Erythroblast (primary cell): ENCODE data around the gene GRM5.

Experiments used
- DNase-seq, 2 experiments: peaks; one replicate each; lab custom pipeline; 2025; lab: John Stamatoyannopoulos, UW
- GATA1 ChIP-seq: IDR thresholded peaks from 2 replicates; pipeline ENCODE4 v1.6.1; 2011; ENCODE audit warnings: low read depth, mild to moderate bottlenecking, control low read depth, low read length, moderate library complexity
- POLR2A ChIP-seq: IDR thresholded peaks from 2 replicates; pipeline ENCODE4 v1.6.1; 2011; ENCODE audit warnings: mild to moderate bottlenecking, low read length

The GRM5 gene

DNA sequence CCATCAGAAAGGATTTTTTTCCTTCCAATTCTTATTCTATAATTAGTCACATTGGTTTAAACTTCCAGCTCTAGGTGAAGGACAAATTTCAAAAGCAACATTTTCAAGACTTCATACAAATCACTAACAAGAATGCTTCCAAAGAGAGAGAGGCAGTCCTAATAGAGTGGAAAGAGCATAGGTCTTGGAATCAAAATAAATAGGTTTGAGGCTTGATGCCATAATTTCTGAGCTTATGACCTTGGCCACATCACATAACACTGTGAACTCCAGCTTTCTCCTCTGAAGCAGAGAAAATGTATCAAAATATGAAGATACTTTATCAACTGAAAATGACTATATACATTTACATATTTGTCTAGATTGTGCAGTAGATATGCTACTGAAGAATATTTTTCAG lies 246.8 kb downstream of the GRM5 start:
- TF ChIP-seq GATA1 (no peak), POLR2A (no peak)
- no peak for DNase-seq

DNA sequence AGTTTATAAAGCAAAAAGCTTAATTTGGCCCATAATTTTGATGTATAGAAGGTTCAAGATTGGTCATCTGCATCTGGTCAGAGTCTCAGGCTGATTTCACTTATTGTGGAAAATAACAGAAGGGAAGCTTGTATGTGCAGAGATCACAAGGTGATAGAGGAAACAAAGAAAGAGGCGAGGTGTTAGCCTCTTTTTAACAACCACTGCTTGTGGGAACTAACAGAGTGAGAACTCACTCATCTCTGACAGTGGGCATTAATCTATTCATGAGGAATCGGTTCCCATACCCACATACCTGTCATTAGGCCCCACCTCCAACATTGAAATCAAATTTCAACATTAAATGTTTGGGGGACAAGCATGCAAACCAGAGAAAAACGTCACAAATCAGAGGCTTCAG lies 250.3 kb downstream of the GRM5 start:
- DNase-seq: no peak

GRCh38 chr11:88814076-88814475 lies 251.7 kb downstream of the GRM5 start:
- TF ChIP-seq POLR2A: no peak
- TF ChIP-seq GATA1: no peak
- no peak for DNase-seq

More for the DNA sequence above, 250.3 kb downstream of the GRM5 start:
- TF ChIP-seq POLR2A (no peak), GATA1 (no peak)

- no peak for DNase-seq
- TF ChIP-seq POLR2A: no peak
- no peak for TF ChIP-seq GATA1
Measured at GRCh38 chr11:88813233-88813915, 252.4 kb downstream of the GRM5 start.

DNA sequence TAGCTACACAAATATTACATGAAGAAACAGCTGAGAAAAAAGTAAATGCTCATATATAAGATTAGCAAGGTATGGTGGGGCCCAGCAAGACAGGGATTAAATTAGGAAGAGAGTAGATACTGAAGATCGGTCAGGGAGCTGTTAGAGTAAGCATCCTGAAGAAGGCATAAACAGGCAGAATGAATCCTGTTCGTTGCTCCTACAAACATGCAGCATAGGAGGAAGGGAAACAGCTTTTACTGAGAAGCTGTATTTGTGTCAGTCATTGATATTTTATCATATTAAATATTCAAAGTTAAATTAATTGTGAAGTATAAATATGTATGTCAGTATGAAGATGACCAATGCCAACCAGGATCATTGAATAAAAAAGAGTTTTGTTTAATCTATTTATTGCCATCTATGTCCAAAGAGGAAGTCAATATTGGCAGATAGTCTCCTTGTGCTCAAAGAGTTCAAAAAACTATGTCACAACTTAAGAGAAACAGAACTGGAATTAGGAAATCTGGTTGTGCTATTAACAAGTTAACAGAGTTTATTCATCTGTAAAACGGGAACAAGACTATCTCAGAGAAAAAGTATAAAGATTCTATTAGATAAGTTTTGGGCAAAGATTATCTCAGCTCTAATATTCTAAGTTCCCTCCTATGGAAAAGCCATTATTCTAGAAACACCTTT lies 255.2 kb downstream of the GRM5 start:
- no peak for TF ChIP-seq POLR2A
- TF ChIP-seq GATA1: no peak
- no peak for DNase-seq

- no peak for DNase-seq
- TF ChIP-seq POLR2A (no peak), GATA1 (no peak)
Measured at GRCh38 chr11:88809126-88809525, 256.7 kb downstream of the GRM5 start.

GRCh38 chr11:88807349-88807748 lies 258.4 kb downstream of the GRM5 start:
- no peak for TF ChIP-seq POLR2A
- TF ChIP-seq GATA1: no peak
- DNase-seq: no peak

DNA sequence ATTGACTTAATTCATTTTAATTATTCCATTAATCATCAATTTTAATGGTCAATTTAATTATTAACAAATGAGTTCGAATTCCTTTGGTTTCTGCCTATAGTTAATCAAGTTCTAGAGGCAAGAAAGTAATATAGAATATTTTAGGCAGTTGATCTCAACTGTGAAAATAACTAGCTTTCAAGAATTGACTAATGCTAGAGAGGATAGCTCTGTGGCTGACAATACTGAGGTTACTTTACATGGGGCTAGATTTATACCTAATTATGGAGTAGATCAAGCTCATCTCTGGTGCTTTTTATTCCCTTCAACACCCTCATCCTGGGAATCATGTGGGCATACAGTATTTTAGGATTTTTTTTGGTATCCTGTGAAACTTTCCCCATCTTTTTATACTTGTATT lies 259.4 kb downstream of the GRM5 start:
- TF ChIP-seq GATA1: no peak
- no peak for TF ChIP-seq POLR2A
- no peak for DNase-seq

DNA sequence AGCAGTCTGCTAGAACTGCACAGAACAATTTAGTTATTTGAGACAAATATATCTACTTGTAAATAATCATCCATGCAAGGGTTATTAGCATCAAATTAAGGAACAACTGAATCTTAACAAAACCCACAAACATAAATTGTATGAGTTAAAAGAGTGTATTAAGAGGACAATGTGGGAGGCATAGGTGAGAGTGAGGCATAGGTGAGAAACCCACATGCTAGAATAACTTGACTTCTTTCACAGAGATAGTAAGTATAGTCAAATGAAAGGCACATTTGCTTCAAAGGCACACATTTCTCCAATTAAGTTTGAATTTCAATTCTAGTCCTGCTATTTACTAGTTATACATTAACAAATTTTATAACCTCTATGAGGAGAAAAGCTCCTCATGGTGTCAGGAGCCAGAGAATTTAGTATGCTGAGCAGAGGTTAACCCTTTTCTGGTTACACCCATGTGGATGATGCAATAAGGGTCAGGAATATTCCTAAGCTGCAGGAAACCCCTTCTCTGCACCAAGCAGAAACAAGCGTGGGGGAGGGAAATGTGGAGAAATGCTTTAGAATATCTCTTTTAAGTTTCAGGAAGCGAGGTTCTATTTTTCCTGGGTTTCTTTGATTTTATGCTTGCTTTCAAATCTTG lies 264.2 kb downstream of the GRM5 start:
- TF ChIP-seq POLR2A (no peak), GATA1 (no peak)
- DNase-seq: no peak

DNA sequence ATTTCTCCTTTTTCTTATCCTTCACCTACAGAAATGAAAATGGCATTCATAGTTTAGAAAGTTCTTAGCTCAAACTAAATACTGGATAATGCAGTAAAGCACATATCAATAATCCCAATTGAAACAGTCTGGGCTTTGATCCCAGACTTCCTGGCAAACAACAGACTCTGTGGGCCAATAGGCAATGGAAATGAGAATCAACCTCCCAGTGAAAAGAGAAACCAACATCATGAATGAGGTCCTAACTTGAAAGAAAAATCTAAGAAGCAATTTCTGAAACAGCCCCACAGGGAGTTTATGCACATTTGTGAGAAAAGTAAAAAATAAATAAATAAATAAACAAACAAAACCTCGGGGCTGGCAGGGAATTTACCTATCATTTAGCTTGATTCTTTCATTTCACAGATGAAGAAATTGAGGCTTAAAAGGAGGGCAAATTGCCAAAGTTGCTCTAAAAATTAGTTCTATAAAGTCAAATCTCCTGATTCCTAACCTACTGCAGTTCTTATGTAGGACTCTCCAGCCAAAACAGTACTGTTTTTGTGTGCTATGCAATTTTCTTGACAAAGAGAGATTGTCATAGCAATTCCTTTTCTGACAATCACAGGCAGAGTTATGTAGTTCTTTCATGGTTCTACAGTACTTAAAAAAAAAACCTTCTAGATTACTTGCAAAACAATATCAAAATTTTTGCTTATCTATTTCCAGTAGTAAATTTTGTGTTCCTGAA lies 265.8 kb downstream of the GRM5 start:
- TF ChIP-seq POLR2A (no peak), GATA1 (no peak)
- no peak for DNase-seq

GRCh38 chr11:88790182-88790581 lies 275.6 kb downstream of the GRM5 start:
- TF ChIP-seq POLR2A (no peak), GATA1 (no peak)
- DNase-seq: no peak

- no peak for TF ChIP-seq POLR2A
- no peak for TF ChIP-seq GATA1
- DNase-seq: no peak
Measured at GRCh38 chr11:88779577-88779976, 286.2 kb downstream of the GRM5 start.

DNA sequence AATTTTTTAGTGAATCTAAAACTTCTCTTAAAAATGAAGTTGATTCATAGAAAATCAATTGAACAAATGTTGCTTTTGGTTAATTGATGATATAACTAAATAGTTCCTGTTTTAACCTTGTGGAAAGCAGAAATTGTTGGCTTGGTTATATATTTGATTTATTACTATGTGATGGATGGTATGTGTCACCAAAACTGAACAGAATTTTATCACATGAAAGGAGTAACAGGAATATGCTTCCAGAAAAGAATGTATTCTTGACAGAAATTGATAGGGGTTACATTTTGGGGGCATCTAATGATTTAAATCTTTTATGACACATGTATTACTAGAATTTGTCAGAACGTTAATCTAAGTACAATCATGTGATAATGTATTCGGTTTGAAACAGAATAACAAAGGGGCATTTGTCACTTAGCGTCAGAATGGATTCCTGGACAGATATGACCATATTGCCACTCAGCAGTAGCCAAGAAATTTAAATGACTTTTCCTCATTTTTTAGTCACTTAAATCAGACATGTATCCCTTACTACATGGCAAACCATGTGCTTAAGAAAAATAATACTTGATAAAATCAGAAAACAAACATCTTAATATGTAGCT lies 295.2 kb downstream of the GRM5 start:
- no peak for TF ChIP-seq POLR2A
- no peak for TF ChIP-seq GATA1
- no peak for DNase-seq

DNA sequence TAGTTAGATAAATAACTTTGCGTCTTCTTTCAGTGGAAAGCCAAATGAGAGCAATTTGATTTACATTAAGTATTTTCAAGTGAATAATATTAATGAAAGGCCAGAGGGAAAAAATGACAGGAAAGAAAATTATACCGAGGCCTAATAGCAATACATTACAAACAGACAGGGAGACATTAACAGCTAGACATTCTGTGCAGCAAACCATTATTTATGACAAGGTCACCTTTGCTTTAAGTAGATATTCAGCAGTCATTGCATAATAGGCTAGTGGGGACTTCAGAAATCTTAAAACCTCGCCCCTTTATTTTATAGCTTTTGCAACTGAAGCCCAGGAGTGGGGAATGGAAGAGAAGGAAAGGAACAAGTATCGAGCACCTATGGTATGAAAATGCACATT lies 321.6 kb downstream of the GRM5 start:
- no peak for DNase-seq
- no peak for TF ChIP-seq POLR2A
- no peak for TF ChIP-seq GATA1
